Stimulated activated CD4-positive, alpha-beta T cell treated with anti-CD3 and anti-CD28 coated beads, TNF-alpha, amount 100 ng/mL, for 24 hours (primary cell): ENCODE data around the gene CDH10.

Experiments used
- DNase-seq, 3 experiments: peaks; one replicate each; pipeline ENCODE4 v3.0.0-alpha.2; 2020; ENCODE audit warnings: low read depth in 3 of 3

Gene CDH10

DNA sequence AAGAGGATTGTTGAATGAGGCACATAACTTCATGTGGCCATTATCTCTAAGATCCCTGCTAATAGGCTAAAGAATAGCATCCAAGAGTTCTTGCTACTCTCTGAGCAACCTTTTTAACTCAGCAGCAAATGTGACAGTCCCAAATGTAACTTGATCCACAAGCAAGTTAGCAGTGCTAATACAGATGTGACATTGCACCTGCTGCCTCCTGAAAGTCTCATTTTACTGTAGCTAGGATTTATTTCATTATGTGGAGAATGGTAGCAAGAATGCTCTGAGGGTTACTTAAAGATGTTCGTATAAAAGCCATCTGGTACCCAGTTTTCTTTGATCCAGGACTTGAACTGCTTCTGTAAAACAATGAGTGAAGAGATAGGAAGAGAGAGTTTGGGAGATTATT lies 45.8 kb downstream of the CDH10 start:
- no peak for DNase-seq

DNA sequence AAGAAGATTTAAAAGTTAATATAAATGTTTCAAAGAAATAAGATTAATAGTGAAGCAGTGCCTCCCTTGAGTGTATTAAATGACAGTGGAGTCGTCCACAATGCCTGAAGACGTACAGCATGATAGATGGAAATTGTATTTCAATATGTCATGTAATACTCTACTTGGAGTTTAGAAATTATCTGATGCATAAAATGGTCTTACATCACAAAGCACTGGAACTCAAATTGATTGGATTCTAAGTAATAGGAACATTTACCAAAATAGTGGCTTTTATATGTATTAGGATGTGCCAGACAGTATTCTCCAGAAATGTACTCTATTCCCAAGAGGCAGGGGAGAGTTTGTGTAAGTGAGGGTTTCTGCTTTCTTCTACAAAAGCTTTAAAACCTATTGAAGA lies 49.4 kb downstream of the CDH10 start:
- no peak for DNase-seq

DNA sequence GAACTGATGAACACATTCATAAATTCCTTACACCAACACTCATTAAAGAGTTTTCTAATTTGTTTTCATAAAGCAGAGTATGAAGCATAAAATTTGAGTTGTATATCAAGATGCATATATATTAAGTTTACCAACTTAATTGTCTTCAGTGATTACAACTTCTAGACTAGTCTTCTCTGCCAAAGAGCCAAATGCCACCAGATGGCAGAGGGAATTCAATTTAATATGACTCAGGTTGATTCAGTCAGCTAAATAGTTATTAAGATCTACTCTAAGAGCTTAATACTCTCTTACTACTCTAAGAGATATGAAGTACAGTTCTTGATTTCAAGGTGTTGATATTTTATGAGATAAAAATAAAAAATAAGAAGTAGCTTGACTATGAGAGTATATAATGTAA lies 53.4 kb downstream of the CDH10 start:
- DNase-seq = no peak

- DNase-seq = no peak
Measured at GRCh38 chr5:24589566-24589965, 55.2 kb downstream of the CDH10 start.

GRCh38 chr5:24585751-24586150 lies 59.0 kb downstream of the CDH10 start:
- DNase-seq = no peak

GRCh38 chr5:24571302-24571701 lies 73.5 kb downstream of the CDH10 start:
- no peak for DNase-seq

GRCh38 chr5:24566933-24567332 lies 77.8 kb downstream of the CDH10 start:
- DNase-seq = no peak

DNA sequence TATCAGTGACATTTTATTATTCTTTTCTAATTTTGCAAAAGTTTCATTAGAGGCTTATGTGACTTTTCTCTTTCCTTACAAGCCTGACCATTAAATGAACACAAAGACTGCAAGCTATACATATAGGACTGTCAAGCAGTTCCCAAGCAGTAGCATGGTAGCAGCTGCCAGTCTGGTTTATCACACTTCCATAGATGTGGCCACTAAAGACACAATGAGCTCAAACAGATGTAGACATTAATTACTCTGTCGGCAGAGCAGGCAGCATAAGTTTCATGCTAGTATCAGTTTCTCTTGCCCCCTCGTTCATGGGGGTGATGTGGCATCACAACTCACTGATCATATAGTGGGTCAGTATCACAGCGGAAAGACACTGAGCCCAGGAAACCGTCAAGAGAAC lies 89.5 kb downstream of the CDH10 start:
- no peak for DNase-seq

GRCh38 chr5:24547132-24547531 lies 97.6 kb downstream of the CDH10 start:
- DNase-seq = no peak

GRCh38 chr5:24539613-24540012 lies 105.2 kb downstream of the CDH10 start:
- DNase-seq = no peak

DNA sequence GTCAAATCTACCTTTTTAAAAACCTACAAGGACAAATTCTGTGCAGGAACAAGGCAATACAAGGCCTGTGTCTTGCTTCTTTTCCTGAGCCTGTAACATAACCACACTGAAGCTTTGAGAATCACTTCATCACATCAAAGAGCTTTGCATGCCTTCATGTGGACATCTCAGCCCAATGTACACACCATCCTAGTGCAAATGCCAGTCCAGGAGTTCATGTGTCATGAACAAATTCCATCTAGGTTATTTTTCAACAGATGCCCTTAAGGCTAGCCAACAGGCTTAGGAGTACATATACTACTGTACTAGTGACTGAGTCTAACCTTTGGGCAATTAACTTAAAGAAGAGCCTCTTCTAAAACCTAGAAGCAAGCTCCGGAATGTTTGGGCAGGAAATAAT lies 106.4 kb downstream of the CDH10 start:
- DNase-seq = no peak

DNA sequence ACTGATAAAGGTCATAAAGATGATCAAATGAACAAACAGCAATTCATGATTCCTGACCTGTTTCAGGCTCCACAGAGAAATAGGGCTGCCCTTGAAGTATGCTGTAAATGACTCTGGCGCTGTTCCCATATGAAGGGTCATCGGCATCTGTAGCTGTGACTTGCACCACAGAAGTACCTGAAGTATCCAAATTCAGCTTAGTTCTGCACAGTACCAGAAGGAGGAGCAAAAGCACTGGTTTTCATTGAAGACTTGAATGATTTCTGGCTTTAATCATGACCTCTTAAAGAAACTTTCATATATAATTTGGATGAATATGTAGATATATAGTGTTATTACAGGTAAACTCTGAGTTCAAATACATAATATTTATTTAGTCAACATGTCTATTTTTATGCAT lies 109.1 kb downstream of the CDH10 start:
- DNase-seq = no peak

DNA sequence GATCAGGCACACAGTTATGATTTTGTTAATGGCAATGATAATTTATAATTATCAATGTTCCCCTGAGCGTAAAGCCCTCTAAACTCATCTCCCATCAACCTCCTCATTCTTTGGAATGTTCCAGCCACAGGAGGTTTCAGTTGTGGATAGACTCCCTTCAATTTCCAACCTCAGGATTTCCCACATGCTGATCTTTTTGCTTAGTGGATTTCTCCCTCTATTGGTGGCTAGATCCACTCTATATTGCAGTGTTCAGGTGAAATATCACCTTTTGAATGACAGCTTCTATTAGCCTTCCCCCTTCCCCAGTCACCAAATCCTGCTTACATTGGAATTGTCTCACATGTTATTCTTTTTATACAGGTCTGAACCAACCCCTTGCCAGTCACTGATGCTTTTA lies 113.9 kb downstream of the CDH10 start:
- DNase-seq = no peak

DNA sequence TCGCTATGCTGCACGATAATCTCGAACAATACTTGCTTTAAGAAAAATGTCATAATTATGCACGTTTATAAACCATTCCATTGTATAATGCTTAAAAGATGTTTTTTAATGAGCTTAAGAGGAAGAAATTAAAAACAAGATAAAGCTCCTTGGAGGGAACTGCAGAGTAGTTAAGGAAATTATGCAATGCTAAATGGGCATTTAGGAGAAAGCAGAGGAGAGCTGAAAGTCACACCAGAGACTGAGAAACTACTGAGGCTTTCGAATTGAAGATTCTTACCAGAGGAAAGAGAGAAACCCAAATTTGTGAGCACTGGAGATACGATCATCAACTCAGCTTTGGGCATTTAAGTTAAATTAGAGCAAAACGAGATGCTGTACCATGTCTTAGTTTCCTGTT lies 119.4 kb downstream of the CDH10 start:
- DNase-seq = no peak

- no peak for DNase-seq
Measured at GRCh38 chr5:24512423-24512822, 132.4 kb downstream of the CDH10 start.

DNA sequence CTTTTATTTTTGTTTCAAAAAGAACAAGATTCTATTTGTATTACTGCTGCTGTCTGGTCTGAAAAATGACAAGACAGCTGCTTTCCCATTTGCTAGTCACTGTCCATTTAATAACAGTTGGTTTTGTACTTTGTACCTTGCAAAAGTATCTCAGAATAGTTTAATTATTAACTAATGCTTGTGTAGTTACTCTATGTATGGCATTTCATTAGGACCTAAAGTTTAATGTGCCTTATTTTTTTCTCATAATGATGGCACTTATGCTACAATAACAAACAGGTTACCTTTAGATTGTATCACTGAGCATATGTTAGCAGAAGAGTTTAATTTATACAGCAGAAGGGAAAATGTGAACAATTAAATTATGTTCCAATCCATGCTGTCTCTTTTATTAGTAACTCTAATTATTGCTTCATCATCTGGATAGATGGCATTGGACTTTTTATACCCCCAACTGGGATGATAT lies 134.2 kb downstream of the CDH10 start:
- no peak for DNase-seq

DNA sequence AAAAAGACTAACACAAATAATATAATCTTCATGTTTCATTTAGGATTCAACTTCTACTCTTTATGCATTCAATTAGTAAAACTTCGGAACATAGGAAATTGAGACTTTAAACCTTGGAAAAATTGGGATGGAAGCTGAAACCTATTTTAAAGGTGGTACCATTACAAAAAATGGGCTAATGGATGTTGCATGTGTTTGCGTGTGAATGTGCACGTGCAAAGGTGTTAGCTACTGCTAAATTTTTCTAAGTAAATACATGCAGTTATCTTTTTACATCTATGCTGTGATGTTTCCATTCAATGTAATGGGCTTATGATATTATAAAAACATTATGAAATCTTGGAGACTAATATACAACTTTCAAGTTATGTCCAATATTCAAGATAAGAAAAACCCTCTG lies 134.8 kb downstream of the CDH10 start:
- no peak for DNase-seq

GRCh38 chr5:24505258-24505657 lies 139.5 kb downstream of the CDH10 start:
- DNase-seq = no peak

DNA sequence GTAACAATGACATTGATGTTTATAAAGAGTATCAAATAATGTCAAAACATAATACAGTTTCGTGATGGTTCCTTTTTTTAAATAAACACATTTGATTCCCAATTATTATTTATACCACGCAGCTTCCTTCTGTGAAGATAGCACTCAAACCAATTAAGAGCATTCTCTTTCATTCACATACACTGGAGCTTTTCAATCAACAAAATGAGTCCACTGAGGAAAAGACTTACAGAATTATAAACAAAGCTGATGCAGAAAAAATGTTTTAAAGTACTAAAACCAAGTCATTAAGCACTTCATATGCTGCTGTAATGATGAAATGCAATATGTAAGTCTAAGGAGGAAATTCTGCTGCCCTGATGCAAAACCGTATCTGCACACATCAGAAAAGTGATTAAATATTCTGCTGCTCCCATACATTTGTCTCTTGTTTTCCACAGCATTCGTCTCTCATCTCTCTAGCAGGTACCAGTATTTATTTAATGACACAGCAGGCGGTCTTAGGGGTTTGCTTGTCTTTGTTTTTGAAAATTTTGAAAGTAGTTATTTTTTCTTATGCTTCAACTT lies 147.1 kb downstream of the CDH10 start:
- DNase-seq = no peak

GRCh38 chr5:24497145-24497544 lies 147.6 kb downstream of the CDH10 start:
- DNase-seq = no peak

GRCh38 chr5:24496268-24496667 lies 148.5 kb downstream of the CDH10 start:
- no peak for DNase-seq

GRCh38 chr5:24492229-24492628 lies 152.5 kb downstream of the CDH10 start:
- no peak for DNase-seq

- no peak for DNase-seq
Measured at GRCh38 chr5:24491490-24491889, 153.3 kb downstream of the CDH10 start.
